GM19372 (cell line): Measurements from ENCODE around the gene CIBAR2.

Experiments used
- ATAC-seq: cut with Tn5 transposase; IDR thresholded peaks from one replicate; pipeline ENCODE4 v1.9.1; 2021; ENCODE audit warnings: mild to moderate bottlenecking, low read depth, moderate library complexity; ENCODE audit not compliant: unreplicated experiment

Gene CIBAR2

DNA sequence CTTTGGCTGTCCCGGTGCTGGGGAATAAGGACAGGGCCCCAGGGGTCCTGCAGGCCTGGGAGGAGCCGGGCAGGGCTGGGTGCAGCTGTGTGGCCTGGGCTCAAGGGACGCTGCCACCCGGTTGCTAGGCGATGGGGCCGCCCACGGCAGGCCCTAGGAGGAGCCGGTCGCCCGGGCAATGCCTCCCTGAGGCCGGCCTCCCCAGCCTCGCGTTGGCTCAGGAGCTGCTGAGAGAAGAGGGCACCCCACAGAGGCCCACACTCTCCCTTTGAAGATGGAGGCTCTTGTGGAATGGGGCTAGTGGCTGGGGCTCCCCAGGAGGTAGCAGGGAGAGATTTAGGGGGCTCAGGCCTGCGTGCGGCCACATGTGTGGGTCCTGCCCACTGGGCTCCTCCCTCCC, at the start of gene CIBAR2:
Gene CIBAR2, minus strand, starts transcription at position 109 of the 400 bp plus-strand sequence. CDS start 120 bp downstream, outside the sequence.
- no peak for ATAC-seq

DNA sequence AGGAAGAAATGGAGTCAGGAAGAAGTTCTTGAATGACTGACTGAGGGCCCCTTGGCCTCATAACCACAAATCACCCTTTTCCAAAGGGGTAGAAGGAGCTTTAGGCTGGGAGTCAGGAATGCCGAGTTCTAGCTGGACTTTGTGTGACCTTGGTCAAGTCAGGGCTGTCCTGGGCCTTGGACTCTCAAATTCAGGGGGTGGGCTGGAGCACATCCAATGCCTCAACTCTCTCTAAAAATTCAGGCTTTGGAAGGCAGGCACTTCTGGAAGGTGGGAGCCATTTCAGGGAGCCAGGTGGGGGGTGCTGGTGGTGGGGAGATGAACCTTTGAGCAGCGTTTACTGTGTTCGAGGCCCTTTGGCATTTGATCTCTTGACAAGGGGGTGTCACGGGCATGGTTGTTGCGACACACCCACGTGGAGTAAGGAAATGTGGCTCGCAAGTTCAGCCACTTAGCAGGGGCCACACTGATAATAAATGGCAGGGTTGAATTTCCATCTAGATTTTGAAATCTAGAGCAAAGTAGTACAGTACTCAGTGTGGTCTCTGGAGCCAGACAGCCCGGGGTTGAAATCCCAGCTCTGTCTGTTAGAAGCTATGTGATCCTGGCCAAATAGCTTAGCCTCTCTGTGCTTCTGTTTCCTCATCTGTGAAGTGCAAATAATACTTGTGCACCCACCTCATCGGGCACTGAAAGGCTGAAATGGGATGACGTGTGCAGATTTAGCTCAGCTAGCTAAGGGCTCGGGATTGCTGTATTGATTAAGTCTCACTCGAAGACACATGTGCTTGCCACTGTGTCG, 47.1 kb upstream of the CIBAR2 start:
- no peak for ATAC-seq

DNA sequence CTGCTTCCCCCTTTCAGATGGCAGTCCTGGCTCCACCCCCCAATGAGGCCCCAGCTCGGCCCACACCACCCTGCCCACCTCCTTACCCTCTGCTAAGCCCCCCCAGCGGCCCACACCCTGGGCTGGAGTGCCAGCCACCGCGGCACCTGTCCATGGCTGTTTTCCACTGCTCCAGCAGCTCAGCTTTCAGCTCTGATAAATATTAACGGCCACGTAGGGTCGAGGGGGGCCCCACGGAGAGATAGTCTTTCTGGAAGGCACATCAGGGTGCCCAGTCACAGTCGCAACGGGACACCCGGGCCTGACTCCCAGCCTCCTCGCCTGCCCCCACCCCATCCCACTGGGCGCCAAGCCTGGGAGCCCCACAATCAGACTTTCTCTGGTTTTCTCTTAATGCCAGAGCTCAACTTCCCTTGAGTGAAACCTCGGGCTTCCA, 46.5 kb upstream of the CIBAR2 start:
- ATAC-seq, result no peak

DNA sequence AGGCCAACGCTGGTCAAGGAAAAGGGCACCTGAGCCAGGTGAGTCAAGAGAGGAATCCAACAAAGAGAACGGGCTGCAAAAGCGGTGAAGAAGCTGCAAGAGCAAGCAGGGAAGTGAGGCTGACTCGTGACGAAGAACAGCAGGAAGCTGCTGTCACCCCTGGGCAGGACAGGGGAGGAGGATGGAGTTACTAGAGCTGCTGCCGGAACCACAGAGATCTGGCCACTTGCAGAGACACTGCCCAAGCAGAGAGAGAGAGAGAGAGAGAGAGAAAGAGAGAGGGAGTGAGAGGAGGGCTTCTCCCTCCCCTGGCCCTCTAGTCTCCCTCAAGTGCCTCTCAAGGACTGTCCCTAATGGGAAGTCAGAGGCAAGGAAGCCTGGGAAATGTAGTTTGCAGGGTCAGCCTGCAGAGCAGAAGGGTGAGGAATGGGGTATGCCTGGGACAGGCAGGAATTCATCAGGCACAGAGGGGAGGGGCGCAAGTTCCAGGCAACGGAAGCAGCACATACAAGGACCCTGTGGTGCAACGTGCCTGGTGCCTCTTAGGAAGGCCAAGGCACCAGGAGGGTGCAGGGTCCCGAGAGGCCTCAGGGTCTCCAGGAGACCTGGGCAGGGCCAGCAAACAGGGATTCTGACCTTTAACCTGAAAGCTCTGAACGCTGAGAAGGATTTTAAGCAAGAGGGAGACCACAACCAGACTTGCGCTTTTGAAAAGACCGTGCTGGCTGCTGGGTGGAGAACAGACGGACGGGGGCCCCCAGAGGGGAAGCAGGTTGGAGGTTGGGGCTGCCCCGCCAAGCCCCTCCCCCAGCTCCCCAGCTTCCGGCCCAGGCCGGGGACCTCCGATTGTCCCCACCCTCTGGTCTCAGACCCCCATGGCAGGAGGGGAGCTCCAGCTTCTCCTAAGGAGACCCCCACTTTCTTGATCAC, 45.8 kb upstream of the CIBAR2 start:
- ATAC-seq, result no peak

DNA sequence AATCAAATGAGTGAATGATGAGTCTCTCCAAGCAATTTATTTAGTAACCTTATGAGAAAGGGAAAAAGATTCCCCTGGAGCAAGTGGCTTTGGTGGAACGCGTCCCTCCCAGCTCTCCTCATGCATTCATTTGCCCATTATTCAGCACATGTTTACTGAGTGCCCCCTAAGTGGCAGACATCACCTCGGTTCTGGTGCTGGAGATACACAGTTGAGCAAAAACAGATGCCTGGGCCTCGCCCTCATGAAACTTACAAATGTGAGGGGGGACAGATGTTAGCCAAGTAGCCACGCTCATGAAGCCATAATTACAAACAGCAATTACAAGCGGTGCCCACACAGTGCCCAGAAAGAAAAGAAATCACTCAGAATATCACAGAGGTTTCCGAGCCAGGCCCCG, 45.1 kb upstream of the CIBAR2 start:
- ATAC-seq, result no peak

DNA sequence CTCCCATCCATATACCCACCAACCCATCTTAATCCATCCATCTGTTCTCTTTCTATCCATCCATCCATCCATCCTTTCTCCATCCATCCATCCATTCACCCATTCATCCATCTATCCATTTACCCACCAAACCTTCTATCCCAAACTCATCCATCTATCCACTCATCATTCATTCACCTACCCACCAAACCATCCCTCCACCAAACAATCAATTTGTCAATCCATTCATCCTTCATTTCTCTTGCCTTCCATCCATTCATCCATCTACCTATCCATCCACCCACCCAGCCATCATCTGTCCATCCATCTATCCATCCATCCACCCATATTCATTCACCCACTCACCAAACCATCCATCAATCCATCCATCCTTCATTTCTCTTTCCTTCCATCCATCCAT, 44.6 kb upstream of the CIBAR2 start:
- no peak for ATAC-seq

DNA sequence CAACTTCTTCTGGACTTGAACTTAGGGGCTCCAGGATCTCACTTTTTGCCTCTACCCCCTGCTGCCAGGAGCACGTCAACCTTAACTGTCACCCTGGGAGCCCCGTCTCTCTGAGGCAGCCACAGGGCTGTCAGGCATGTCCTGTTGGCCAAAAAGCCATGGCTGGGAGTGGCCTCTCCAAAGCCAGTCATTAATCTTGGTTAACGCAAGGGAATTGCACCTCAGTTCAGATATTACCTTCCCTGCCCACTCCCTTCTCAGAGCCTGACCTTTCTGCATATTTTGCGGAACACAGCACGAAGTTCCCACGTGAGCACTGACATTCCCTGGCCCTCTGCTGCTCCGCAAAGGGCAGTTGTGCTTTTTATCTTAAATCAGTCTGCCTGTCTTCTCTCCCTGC, 44.2 kb upstream of the CIBAR2 start:
- no peak for ATAC-seq

DNA sequence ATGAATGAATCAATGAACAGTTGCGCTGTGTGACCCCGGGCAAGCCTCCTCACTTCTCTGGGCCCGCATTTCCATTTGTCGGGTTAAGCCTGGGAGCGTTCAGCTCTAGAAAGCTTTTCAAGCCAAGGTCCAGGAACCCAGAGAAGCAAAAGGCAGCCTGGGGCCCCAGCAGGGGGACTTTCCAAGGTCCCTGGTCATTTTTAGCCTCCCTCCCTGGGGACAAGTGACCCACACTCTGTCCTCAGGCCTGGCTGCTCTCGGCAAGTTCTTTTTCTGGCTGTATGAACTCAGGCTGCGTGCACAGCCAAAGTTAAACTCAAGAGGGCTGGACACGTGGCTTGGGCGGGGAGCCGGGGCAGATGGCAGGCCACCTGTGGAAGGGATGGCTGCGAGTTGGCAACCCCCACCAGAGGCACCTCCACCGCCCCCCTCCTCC, 41.4 kb upstream of the CIBAR2 start:
- no peak for ATAC-seq

DNA sequence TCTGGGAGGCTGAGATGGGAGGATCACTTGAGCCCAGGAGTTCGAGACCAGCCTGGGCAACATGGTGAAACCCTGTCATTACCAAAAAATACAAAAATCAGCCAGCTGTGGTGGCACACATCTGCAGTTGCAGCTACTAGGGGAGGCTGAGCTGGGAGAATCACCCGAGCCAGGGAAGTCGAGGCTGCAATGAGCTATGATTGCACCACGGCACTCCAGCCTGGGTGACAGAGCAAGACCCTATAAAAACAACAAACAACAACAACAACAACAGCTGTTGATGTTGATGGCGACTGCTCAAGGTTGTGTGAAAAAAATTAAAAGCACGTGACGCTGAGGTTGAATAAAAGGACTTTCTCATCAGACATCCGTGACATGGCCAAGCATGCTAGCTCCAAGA, 40.8 kb upstream of the CIBAR2 start:
- no peak for ATAC-seq

DNA sequence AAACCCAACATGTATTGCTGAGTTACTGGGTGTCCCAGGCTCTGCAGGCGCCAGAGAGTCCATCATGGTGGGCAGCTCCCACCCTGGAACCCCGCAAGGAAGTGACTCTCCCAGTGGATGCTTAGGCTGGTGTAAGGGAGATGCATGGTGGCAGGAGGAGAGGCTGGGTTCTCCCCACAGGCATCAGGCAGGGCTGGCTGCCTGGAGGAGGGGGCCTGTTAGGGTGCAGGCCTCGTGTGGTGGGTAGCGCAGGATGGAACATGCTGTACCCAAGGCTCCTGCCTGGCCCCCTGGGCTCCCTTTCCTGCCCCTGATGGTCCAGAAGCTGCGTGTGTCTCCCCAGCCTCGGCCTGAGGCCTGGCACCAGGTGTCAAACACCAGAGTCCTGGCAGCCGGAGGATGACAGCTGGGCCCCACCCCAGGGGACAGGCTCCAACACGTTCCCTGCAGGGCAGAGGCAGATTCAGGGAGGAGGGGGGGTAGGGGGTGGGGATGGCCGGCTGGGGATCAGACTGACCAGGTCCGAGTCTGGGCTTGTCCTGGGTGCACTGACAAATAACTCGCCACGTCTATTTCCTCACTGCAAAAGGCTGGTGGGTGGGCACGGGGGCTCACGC, 40.2 kb upstream of the CIBAR2 start:
- no peak for ATAC-seq

DNA sequence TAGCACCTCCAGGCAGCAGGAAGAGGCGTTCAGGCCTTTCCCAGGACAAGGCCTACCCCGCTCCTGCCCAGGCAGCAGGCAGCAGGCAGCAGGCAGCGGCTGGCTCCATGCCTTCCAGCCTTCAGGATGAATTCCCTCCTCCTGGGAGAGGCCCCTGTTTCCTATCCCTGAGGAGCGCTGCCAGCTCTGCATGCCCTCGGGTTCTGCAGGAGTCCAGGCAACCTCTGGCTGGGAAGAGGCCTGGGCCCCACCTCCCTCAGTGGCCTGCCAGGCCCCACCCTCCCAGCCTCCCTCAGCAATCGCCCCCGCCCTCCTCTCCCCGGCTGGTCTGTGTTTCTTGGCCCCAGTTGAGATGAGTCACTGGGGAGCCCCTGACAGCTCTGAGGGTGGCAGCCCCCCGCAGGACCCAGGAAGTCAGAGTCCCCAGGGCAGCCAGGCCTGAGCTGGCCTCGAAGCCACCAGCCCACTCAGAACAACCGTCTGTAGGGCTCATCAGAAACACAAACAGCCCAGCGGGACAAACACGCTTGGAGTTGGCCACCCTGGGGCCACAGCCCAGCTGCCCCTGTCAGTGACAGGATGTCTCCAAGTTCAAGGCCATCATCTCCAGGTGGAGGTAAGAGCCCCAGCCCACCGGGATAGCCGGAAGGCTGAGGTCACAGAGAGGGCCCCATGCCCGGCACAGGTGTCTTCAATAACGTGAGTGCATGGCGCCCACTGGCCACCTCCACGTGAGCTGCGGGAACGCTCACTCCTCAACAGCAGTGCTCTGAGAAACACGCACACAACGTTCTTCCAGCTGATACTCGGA, 39.5 kb upstream of the CIBAR2 start:
- ATAC-seq, result no peak

DNA sequence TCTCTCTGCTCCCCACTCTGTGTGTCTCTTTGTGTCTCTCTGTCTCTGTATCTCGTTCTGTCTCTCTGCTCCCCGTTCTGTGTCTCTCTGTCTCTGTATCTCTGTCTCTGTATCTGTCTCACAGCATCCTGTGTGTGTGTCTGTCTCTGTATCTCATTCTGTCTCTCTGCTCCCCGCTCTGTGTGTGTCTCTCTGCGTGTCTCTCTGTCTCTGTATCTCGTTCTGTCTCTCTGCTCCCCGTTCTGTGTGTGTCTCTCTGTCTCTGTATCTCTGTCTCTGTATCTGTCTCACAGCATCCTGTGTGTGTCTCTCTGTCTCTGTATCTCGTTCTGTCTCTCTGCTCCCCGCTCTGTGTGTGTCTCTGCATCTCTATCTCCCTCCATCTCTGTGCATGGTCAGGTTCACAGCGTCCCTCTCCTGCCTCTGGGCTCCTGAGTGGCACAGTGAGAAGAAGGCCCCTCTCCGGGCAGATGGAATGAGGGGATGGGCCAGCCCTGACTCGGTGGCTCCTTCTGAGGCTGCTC, 38.9 kb upstream of the CIBAR2 start:
- no peak for ATAC-seq

DNA sequence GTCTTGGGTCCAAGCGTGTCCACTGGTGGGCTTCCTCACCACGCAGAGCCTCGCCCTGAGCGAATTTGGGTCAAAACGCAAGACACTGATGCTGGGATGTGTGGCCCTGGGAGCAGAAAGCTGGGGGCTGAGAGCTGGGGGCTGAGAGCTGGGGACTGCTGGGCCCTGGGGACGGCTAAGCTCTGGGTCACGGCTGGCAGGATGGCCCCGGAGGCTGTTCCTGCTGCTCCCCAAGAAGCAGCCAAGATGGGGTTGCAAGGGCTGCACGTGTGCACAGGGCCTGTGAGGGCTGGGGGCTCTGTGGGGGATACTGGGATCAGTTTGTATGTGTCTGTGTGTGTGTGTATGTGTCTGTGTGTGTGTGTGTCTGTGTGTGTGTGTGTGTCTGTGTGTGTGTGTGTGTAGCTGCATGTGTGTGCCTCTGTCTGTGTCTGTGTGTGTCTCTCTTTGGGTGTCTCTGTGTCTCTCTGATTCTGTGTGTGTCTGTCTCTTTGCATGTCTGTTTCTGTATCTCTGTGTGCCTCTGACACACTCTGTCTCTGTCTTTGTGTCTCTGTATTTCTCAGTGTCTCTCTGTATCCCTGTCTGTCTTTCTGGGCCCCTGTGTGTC, 38.2 kb upstream of the CIBAR2 start:
- no peak for ATAC-seq

DNA sequence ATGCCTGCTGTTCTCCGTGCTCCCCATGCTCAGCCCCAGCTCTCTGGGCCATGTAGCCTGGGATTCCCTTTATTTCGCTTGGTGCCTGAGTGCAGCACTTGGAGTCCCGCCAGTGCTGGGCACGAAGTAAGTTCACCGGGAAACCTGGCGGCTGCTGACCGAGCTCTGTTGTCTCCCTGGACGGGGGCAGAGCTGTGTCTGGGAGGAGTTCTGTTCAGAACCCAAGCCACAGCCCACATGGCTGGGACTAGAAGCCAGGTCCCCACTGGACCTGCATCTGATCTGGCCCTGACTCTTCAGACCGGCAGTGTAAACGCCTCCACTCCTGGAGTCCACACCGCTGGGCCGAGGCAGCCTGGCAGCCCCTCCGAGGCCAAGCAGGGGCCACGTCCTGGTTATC, 37.5 kb upstream of the CIBAR2 start:
- ATAC-seq, result no peak

DNA sequence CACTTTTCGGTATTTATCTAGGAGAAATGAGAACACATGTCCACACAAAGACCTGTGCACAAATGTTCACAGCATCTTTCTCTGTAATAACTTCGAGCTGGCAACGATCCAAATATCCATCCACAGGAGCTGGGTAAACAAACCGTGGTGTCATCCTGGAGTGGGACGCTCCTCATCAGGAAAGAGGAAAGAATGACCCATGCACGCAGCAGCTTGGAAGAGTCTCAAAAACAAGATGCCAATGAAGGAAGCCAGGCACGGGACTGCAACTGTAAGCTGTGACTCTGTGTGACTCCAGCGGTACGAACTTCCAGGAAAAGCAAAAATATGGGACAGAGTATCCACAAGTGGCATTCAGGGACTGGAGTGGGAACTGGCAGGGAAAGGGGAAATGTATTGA, 36.7 kb upstream of the CIBAR2 start:
- ATAC-seq, result no peak

DNA sequence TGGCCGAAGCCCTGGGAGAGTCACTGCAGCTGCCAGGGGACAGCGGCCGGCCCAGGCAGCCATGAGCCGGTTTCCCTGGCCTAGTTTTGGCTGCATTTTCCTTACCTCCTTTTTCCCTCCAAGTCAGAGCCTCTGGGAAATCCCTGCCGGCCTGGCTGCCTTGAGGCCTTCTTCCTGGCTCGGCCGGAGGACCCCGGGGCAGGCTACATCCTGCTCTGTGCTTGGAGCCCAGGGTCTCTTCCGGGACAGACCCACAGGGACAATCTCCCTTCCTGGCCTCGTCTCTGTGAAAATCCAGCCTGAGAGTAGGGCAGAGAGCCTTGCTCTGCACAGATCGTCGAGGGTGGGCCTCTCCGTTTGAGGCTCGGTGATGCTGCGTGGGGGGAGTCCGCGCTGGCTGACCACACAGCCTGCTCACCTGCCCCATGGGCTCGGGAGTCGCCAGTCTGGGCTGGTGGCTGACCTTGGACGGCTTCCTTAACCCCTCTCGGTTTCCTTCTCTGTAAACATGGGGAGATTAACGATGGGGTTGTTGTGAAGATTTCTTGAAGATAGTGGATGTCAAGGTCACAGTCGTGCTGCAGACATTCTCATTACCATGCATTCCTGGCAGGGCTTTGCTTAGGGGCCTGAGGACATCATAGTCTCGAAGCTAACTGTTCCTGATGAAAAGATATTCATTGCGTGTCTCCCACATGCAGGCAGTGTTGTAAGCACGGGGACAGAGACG, 34.8 kb upstream of the CIBAR2 start:
- ATAC-seq, result no peak

DNA sequence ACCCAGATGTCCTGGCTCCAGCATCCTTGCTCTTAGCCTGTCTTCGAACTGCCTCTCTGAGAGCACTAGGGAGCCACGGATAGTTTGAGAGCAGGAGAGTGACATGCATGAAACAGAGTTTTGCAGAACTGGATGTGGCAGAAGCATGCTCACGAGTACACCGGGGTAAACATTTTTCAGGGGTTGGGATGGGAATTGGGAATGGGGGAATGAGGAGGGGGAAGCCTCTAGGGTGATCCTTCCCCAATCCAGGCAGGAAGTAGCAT, 34.2 kb upstream of the CIBAR2 start:
- ATAC-seq, result no peak

DNA sequence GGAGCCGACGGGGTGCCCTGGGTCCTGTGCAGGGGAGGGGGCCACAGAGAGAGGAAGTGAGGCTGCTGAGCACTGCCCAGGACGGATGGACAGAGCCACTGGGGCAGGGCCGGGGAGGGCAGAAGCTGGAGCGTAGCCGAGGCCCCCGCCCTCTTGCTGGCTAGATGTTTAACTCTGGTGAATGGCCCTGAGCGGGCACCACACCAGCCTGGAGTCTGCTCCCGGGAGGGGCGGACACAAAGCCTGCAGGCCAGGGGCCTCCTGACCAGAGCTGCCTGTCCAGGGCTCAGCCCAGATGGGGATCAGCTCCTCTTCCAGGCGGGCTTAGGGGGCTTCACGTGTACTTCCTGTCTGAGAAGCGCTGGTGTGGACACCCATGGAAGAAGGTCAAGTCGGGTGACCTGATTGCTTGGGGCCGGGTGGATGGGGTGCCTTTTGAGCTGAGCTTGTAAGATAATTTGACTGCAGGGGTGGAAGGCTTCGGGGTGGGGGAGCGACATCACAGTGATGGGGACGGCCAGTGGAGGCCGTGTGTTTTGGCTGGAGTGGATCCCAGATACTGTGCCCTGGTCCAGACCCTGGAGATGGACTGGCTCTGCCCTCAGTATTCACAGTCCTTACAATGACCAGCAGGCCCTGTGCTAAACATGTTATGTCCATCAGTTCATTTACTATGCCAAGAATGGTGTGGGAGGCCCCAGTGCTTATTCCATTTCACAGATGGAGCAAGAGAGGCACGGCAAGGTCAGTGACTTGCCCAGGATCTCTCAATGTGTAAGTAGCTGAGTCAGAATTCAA, 33.7 kb upstream of the CIBAR2 start:
- ATAC-seq, result no peak
